Fibroblast of villous mesenchyme (primary cell): Measurements from ENCODE around the gene NKX2-4. TPM values are rescaled to one million over a fixed set of nuclear protein-coding genes. Genes with fewer than 3 reads are reported as not detected.
"Not testable (repeated sequence)": the region's sequence is repeated elsewhere in the genome, so short reads cannot be mapped to it uniquely, and the experiment has no call there.

Experiments used
- DNase-seq: peaks from one replicate; pipeline ENCODE4 v3.0.0-alpha.2; 2010; ENCODE audit warnings: low read depth
- H3K4me3 ChIP-seq: 2 replicates; pipeline ENCODE4 v1.5.1; 2011; ENCODE audit warnings: low read depth, mild to moderate bottlenecking, low read length
- CTCF ChIP-seq: IDR thresholded peaks from 2 replicates; pipeline ENCODE4 v1.5.1; 2012; ENCODE audit warnings: low read depth, mild to moderate bottlenecking, low read length; ENCODE audit not compliant: insufficient read depth
- total RNA-seq: library from RNA; depleted of rRNA; stranded (reverse); fragments of >200 nt; gene quantifications from 2 replicates; pipeline ENCODE4 v1.2.3, GENCODE V29; 2012

Gene NKX2-4
- total RNA-seq, 1 donor: not detected

GRCh38 chr20:21432911-21433310 lies 35.6 kb upstream of the NKX2-4 start:
- no peak for DNase-seq
- no peak overlapping the region for H3K4me3 ChIP-seq
- no peak for TF ChIP-seq CTCF

- TF ChIP-seq CTCF: no peak
- H3K4me3 ChIP-seq: no peak overlapping the region
- no peak for DNase-seq
Observed at GRCh38 chr20:21430020-21430419, 32.7 kb upstream of the NKX2-4 start.

GRCh38 chr20:21424846-21425245 lies 27.5 kb upstream of the NKX2-4 start:
- no peak for TF ChIP-seq CTCF
- no peak overlapping the region for H3K4me3 ChIP-seq
- DNase-seq: no peak

- not testable (repeated sequence) for DNase-seq, H3K4me3 ChIP-seq
Observed at GRCh38 chr20:21423712-21424111, 26.4 kb upstream of the NKX2-4 start.

- no peak for TF ChIP-seq CTCF
- no peak overlapping the region for H3K4me3 ChIP-seq
- no peak for DNase-seq
Observed at GRCh38 chr20:21421601-21422236, 24.4 kb upstream of the NKX2-4 start.

- DNase-seq, H3K4me3 ChIP-seq: not testable (repeated sequence)
Observed at GRCh38 chr20:21419147-21419546, 21.8 kb upstream of the NKX2-4 start.

GRCh38 chr20:21413996-21414395 lies 16.7 kb upstream of the NKX2-4 start:
- H3K4me3 ChIP-seq, DNase-seq: not testable (repeated sequence)

- H3K4me3 ChIP-seq: no peak overlapping the region
- TF ChIP-seq CTCF: no peak
- no peak for DNase-seq
Observed at GRCh38 chr20:21411725-21412124, 14.4 kb upstream of the NKX2-4 start.
